Esophagus muscularis mucosa (tissue), 3 donors: ENCODE measurements around the gene DTNBP1.

Experiments
- CTCF ChIP-seq, 3 experiments: fragments of 200-600 bp in 2 of 3; fragments of 450-650 bp in 1 of 3; sonication (generic) in 2 of 3; IDR thresholded peaks; one replicate each; pipeline ENCODE4 v1.5.1; 2017 to 2019; ENCODE audit warnings: antibody characterized with exemption in 3 of 3, mild to moderate bottlenecking in 2 of 3, moderate library complexity in 1 of 3
- POLR2A ChIP-seq: fragments of 450-650 bp; IDR thresholded peaks from one replicate; pipeline ENCODE4 v1.6.1; 2017; ENCODE audit warnings: antibody characterized with exemption, moderate library complexity, mild to moderate bottlenecking, low read depth

- TF ChIP-seq CTCF (IDR thresholded peaks at IDR 0.05): no peak
- no peak for TF ChIP-seq POLR2A
These were observed 41.4 kb downstream of the DTNBP1 start for GRCh38 chr6:15621203-15622044.
